HUES48 (cell line): ENCODE data around the gene HTT-AS.

Source experiments
- H3K27ac ChIP-seq: one replicate; pipeline ENCODE4 v1.7.0; 2013; ENCODE audit warnings: low read depth, low read length, inconsistent platforms
- H3K27me3 ChIP-seq: 2 replicates; pipeline ENCODE4 v1.6.1; 2013; ENCODE audit warnings: mild to moderate bottlenecking, low read length; ENCODE audit not compliant: control insufficient read depth, insufficient read depth
- H3K36me3 ChIP-seq: 2 replicates; pipeline ENCODE4 v1.6.1; 2013; ENCODE audit warnings: low read length; ENCODE audit not compliant: control insufficient read depth, insufficient read depth
- H3K4me1 ChIP-seq: 2 replicates; pipeline ENCODE4 v1.6.1; 2013; ENCODE audit warnings: mild to moderate bottlenecking, low read length; ENCODE audit not compliant: control insufficient read depth, insufficient read depth
- H3K4me3 ChIP-seq: 2 replicates; pipeline ENCODE4 v1.5.1; 2013; ENCODE audit warnings: mild to moderate bottlenecking, low read depth, low read length
- H3K9ac ChIP-seq: 2 replicates; pipeline ENCODE4 v1.6.1; 2013; ENCODE audit warnings: mild to moderate bottlenecking, low read depth, low read length, moderate library complexity
- H3K9me3 ChIP-seq: 2 replicates; pipeline ENCODE4 v1.6.1; 2013; ENCODE audit warnings: low read length; ENCODE audit not compliant: control insufficient read depth, insufficient read depth

HTT-AS gene

GRCh38 chr4:3037957-3038461, 36.3 kb downstream of the HTT-AS start:
- H3K27ac ChIP-seq, result no peak overlapping the region
- no peaks in the 10 kb centered on the region for H3K36me3 ChIP-seq
- H3K9ac ChIP-seq, result no peak overlapping the region
- H3K4me1 ChIP-seq, result 0 out of 2 replicates have a peak, but pooled peaks cover 6% of the 10 kb centered on the region
- no peaks in the 10 kb centered on the region for H3K9me3 ChIP-seq
- no peak overlapping the region for H3K4me3 ChIP-seq
- H3K27me3 ChIP-seq, result no peaks in the 10 kb centered on the region

GRCh38 chr4:3036131-3036952, 38.0 kb downstream of the HTT-AS start:
- no peak overlapping the region for H3K4me3 ChIP-seq
- no peaks in the 10 kb centered on the region for H3K27me3 ChIP-seq
- H3K9ac ChIP-seq, result no peak overlapping the region
- H3K36me3 ChIP-seq, result no peaks in the 10 kb centered on the region
- H3K4me1 ChIP-seq, result no peaks in the 10 kb centered on the region
- no peak overlapping the region for H3K27ac ChIP-seq
- no peaks in the 10 kb centered on the region for H3K9me3 ChIP-seq

- H3K27ac ChIP-seq, result no peak overlapping the region
- H3K9ac ChIP-seq, result no peak overlapping the region
- no peaks in the 10 kb centered on the region for H3K27me3 ChIP-seq
- H3K4me1 ChIP-seq, result no peaks in the 10 kb centered on the region
- H3K9me3 ChIP-seq, result no peaks in the 10 kb centered on the region
- no peak overlapping the region for H3K4me3 ChIP-seq
- no peaks in the 10 kb centered on the region for H3K36me3 ChIP-seq
Observed at GRCh38 chr4:3035674-3036073, 38.7 kb downstream of the HTT-AS start.

- Histone ChIP-seq H3K27ac (no peak overlapping the region), H3K4me1 (no peaks in the 10 kb centered on the region), H3K9ac (no peak overlapping the region), H3K4me3 (no peak overlapping the region), H3K27me3 (no peaks in the 10 kb centered on the region), H3K36me3 (no peaks in the 10 kb centered on the region), H3K9me3 (no peaks in the 10 kb centered on the region)
Observed at GRCh38 chr4:3035249-3035648, 39.1 kb downstream of the HTT-AS start.

- no peak overlapping the region for H3K27ac ChIP-seq
- H3K4me1 ChIP-seq, result no peaks in the 10 kb centered on the region
- no peak overlapping the region for H3K4me3 ChIP-seq
- no peaks in the 10 kb centered on the region for H3K27me3 ChIP-seq
- no peaks in the 10 kb centered on the region for H3K36me3 ChIP-seq
- H3K9ac ChIP-seq, result no peak overlapping the region
- H3K9me3 ChIP-seq, result no peaks in the 10 kb centered on the region
Observed at GRCh38 chr4:3034231-3034630, 40.1 kb downstream of the HTT-AS start.

- Histone ChIP-seq H3K27ac (no peak overlapping the region), H3K9ac (no peak overlapping the region), H3K27me3 (no peaks in the 10 kb centered on the region)
Observed at GRCh38 chr4:3031357-3032082, 42.8 kb downstream of the HTT-AS start.

GRCh38 chr4:3030566-3031356, 43.6 kb downstream of the HTT-AS start:
- Histone ChIP-seq H3K27me3 (no peaks in the 10 kb centered on the region), H3K4me1 (no peaks in the 10 kb centered on the region), H3K27ac (no peak overlapping the region), H3K9me3 (no peaks in the 10 kb centered on the region), H3K9ac (no peak overlapping the region), H3K4me3 (no peak overlapping the region), H3K36me3 (no peaks in the 10 kb centered on the region)

More at GRCh38 chr4:3031357-3032082, 42.8 kb downstream of the HTT-AS start:
- Histone ChIP-seq H3K36me3 (no peaks in the 10 kb centered on the region), H3K4me3 (no peak overlapping the region), H3K9me3 (no peaks in the 10 kb centered on the region), H3K4me1 (no peaks in the 10 kb centered on the region)

GRCh38 chr4:3029464-3029863, 44.9 kb downstream of the HTT-AS start:
- no peak overlapping the region for H3K27ac ChIP-seq
- H3K9ac ChIP-seq, result no peak overlapping the region
- H3K27me3 ChIP-seq, result no peaks in the 10 kb centered on the region

GRCh38 chr4:3026540-3026939, 47.8 kb downstream of the HTT-AS start:
- Histone ChIP-seq H3K36me3 (no peaks in the 10 kb centered on the region), H3K9ac (no peak overlapping the region), H3K9me3 (no peaks in the 10 kb centered on the region), H3K4me3 (no peak overlapping the region), H3K27me3 (no peaks in the 10 kb centered on the region), H3K4me1 (no peaks in the 10 kb centered on the region), H3K27ac (no peak overlapping the region)

More at GRCh38 chr4:3029464-3029863, 44.9 kb downstream of the HTT-AS start:
- no peaks in the 10 kb centered on the region for H3K4me1 ChIP-seq
- no peaks in the 10 kb centered on the region for H3K36me3 ChIP-seq
- no peaks in the 10 kb centered on the region for H3K9me3 ChIP-seq
- no peak overlapping the region for H3K4me3 ChIP-seq

- Histone ChIP-seq H3K4me3 (no peak overlapping the region), H3K27me3 (no peaks in the 10 kb centered on the region), H3K27ac (no peak overlapping the region), H3K9ac (no peak overlapping the region), H3K9me3 (no peaks in the 10 kb centered on the region), H3K4me1 (peaks cover 3% of the 10 kb centered on the region; the same call in 1 of the 2 replicates), H3K36me3 (no peaks in the 10 kb centered on the region)
Observed at GRCh38 chr4:3025881-3026280, 48.5 kb downstream of the HTT-AS start.
